H1 (cell line): ENCODE data around the gene PDRG1. TPM values are rescaled to one million over a fixed set of nuclear protein-coding genes. Genes with fewer than 3 reads are reported as not detected.

ENCODE experiments used
- CTCF ChIA-PET: fragments of 300-600 bp; sonication (Branson Sonifier 250); formaldehyde crosslinking; loops from one replicate; lab custom pipeline; 2021; ENCODE audit not compliant: partially characterized antibody; lab: Charles Lee
- POLR2A ChIA-PET: fragments of 300-600 bp; sonication (Branson Sonifier 250); formaldehyde crosslinking; loops from one replicate; lab custom pipeline; 2021; ENCODE audit warnings: inconsistent platforms; ENCODE audit not compliant: partially characterized antibody; lab: Charles Lee
- DNase-seq, 2 experiments: peaks; one replicate each; pipeline versions ENCODE4 v3.0.0 to v3.0.0-alpha.2; 2010 to 2022; ENCODE audit warnings: low spot score in 2 of 2, low read depth in 1 of 2, mixed read lengths in 1 of 2
- FAIRE-seq: peaks from 2 replicates; lab custom pipeline; 2011; peaks lifted over from hg19 to GRCh38; lab: Jason Lieb, UNC
- H2AFZ ChIP-seq: 2 replicates; pipeline ENCODE4 v1.8.1; 2012; ENCODE audit warnings: low read length, inconsistent platforms
- H2AK5ac ChIP-seq: 2 replicates; pipeline ENCODE4 v1.6.1; 2013; ENCODE audit warnings: low read depth, low read length
- H2BK120ac ChIP-seq: replicated peaks from 2 replicates; pipeline ENCODE3; 2013; ENCODE audit warnings: low read depth, low read length, inconsistent platforms
- H2BK12ac ChIP-seq: 2 replicates; pipeline ENCODE4 v1.6.1; 2013; ENCODE audit warnings: low read depth, low read length
- H2BK15ac ChIP-seq: 2 replicates; pipeline ENCODE4 v1.6.1; 2013; ENCODE audit warnings: low read length
- H2BK20ac ChIP-seq: 2 replicates; pipeline ENCODE4 v1.6.1; 2013; ENCODE audit warnings: low read length
- H2BK5ac ChIP-seq: 2 replicates; pipeline ENCODE4 v1.6.1; 2013; ENCODE audit warnings: low read depth, low read length
- H3K14ac ChIP-seq: 2 replicates; pipeline ENCODE4 v1.6.1; 2013; ENCODE audit warnings: inconsistent platforms; ENCODE audit not compliant: insufficient read length
- H3K18ac ChIP-seq: 2 replicates; pipeline ENCODE4 v1.6.1; 2013; ENCODE audit warnings: low read length; ENCODE audit errors: extremely low read depth
- H3K23ac ChIP-seq: 2 replicates; pipeline ENCODE4 v1.6.1; 2013; ENCODE audit warnings: inconsistent platforms; ENCODE audit not compliant: insufficient read length
- H3K23me2 ChIP-seq: 2 replicates; pipeline ENCODE4 v1.6.1; 2013; ENCODE audit warnings: low read depth, low read length
- H3K27ac ChIP-seq: 2 replicates; pipeline ENCODE4 v1.6.1; 2011; ENCODE audit warnings: low read depth, low read length, inconsistent platforms
- H3K27me3 ChIP-seq, 4 experiments: replicated peaks in 1 of 4; 1 replicate in 1 of 4; 2 replicates in 3 of 4; pipeline versions ENCODE4 v1.6.1 to v1.8.1; 2011 to 2013; ENCODE audit warnings: low read length in 3 of 4, mild to moderate bottlenecking in 3 of 4, inconsistent platforms in 2 of 4, mixed read lengths in 2 of 4, moderate library complexity in 1 of 4; ENCODE audit not compliant: control insufficient read depth in 3 of 4, insufficient read depth in 3 of 4; ENCODE audit errors: extremely low read depth in 1 of 4
- H3K36me3 ChIP-seq, 4 experiments: 2 replicates each; pipeline versions ENCODE4 v1.6.1 to v1.8.1; 2011 to 2013; ENCODE audit warnings: mild to moderate bottlenecking in 4 of 4, low read length in 3 of 4, moderate library complexity in 2 of 4, control low read depth in 1 of 4, inconsistent platforms in 1 of 4; ENCODE audit not compliant: insufficient read depth in 4 of 4, control insufficient read depth in 2 of 4
- H3K4ac ChIP-seq: replicated peaks from 2 replicates; pipeline ENCODE3; 2013; ENCODE audit warnings: low read length, low read depth, mixed read lengths, inconsistent platforms; ENCODE audit not compliant: insufficient read length
- H3K4me1 ChIP-seq, 4 experiments: replicated peaks in 1 of 4; 1 replicate in 1 of 4; 2 replicates in 3 of 4; pipeline versions ENCODE4 v1.6.1 to v1.8.1; 2011 to 2013; ENCODE audit warnings: low read length in 3 of 4, inconsistent platforms in 2 of 4, mixed read lengths in 1 of 4; ENCODE audit not compliant: insufficient read depth in 4 of 4, control insufficient read depth in 3 of 4
- H3K4me2 ChIP-seq, 2 experiments: 2 replicates each; pipeline versions ENCODE4 v1.6.1 to v1.8.1; 2011 to 2013; ENCODE audit warnings: low read depth in 2 of 2, low read length in 2 of 2, control low read depth in 1 of 2, inconsistent platforms in 1 of 2, mild to moderate bottlenecking in 1 of 2; ENCODE audit not compliant: insufficient read depth in 1 of 2
- H3K4me3 ChIP-seq, 4 experiments: fragments of 200-600, 300-600 bp in 1 of 4; sonication (generic), shearing (Covaris generic), sonication (Bioruptor Twin) in 1 of 4; 2 replicates each; pipeline versions ENCODE4 v1.5.1 to v1.8.1; 2011 to 2016; ENCODE audit warnings: low read length in 4 of 4, low read depth in 3 of 4, control low read depth in 2 of 4, inconsistent platforms in 2 of 4, mild to moderate bottlenecking in 2 of 4, mixed read lengths in 1 of 4, moderate library complexity in 1 of 4; ENCODE audit not compliant: insufficient read depth in 2 of 4; ENCODE audit errors: extremely low read depth in 1 of 4
- H3K56ac ChIP-seq: replicated peaks from 2 replicates; pipeline ENCODE3; 2013; ENCODE audit warnings: low read depth, mild to moderate bottlenecking, mixed read lengths, low read length, inconsistent platforms; ENCODE audit not compliant: insufficient read length
- H3K79me1 ChIP-seq: 2 replicates; pipeline ENCODE4 v1.6.1; 2013; ENCODE audit warnings: low read depth, low read length, control low read depth
- H3K79me2 ChIP-seq, 2 experiments: 2 replicates each; pipeline versions ENCODE4 v1.6.1 to v1.8.1; 2012 to 2013; ENCODE audit warnings: low read length in 2 of 2, mild to moderate bottlenecking in 2 of 2, inconsistent platforms in 1 of 2; ENCODE audit not compliant: insufficient read depth in 2 of 2, control insufficient read depth in 1 of 2
- H3K9ac ChIP-seq, 4 experiments: replicated peaks in 1 of 4; 1 replicate in 1 of 4; 2 replicates in 3 of 4; pipeline versions ENCODE4 v1.6.1 to v1.8.1; 2011 to 2013; ENCODE audit warnings: low read depth in 3 of 4, low read length in 3 of 4, control low read depth in 2 of 4, mild to moderate bottlenecking in 2 of 4, moderate library complexity in 2 of 4, inconsistent platforms in 1 of 4; ENCODE audit errors: extremely low read depth in 1 of 4
- H3K9me3 ChIP-seq, 2 experiments: 2 replicates each; pipeline versions ENCODE4 v1.6.1 to v1.8.1; 2012 to 2013; ENCODE audit warnings: mild to moderate bottlenecking in 2 of 2, moderate library complexity in 2 of 2, control low read depth in 1 of 2, inconsistent platforms in 1 of 2, low read depth in 1 of 2, low read length in 1 of 2, mixed read lengths in 1 of 2; ENCODE audit not compliant: insufficient read depth in 2 of 2
- H4K20me1 ChIP-seq, 2 experiments: replicated peaks in 1 of 2; 2 replicates each; pipeline versions ENCODE3 to v1.8.1; 2011 to 2013; ENCODE audit warnings: inconsistent platforms in 2 of 2, low read length in 2 of 2, mild to moderate bottlenecking in 1 of 2; ENCODE audit not compliant: insufficient read depth in 2 of 2, control insufficient read depth in 1 of 2
- H4K5ac ChIP-seq: 2 replicates; pipeline ENCODE4 v1.6.1; 2013; ENCODE audit warnings: low read length, low read depth, mixed read lengths, inconsistent platforms; ENCODE audit not compliant: insufficient read length
- H4K8ac ChIP-seq: 2 replicates; pipeline ENCODE4 v1.8.0; 2013; ENCODE audit warnings: mild to moderate bottlenecking, moderate library complexity, low read length, inconsistent platforms; ENCODE audit not compliant: insufficient read depth; ENCODE audit errors: extremely low read depth
- H4K91ac ChIP-seq: replicated peaks from 2 replicates; pipeline ENCODE3; 2013; ENCODE audit warnings: low read length, mixed read lengths, inconsistent platforms; ENCODE audit not compliant: insufficient read length
- ATF2 ChIP-seq: IDR thresholded peaks from 2 replicates; pipeline ENCODE4 v1.6.1; 2012; ENCODE audit warnings: low read length, inconsistent platforms
- CBX5 ChIP-seq: fragments of 300-800, 300-1000 bp; sonication (generic); IDR thresholded peaks from 2 replicates; pipeline ENCODE4 v1.7.1; 2016; ENCODE audit warnings: antibody characterized with exemption, low read length, low read depth
- CBX8 ChIP-seq: fragments of 300-800, 300-1000 bp; sonication (generic); IDR thresholded peaks from 2 replicates; pipeline ENCODE4 v1.7.1; 2016; ENCODE audit warnings: low read depth, low read length, borderline replicate concordance
- EGR1 ChIP-seq: IDR thresholded peaks from 2 replicates; pipeline ENCODE4 v1.6.1; 2011; ENCODE audit warnings: low read depth, low read length, borderline replicate concordance
- MAX ChIP-seq: IDR thresholded peaks from 2 replicates; pipeline ENCODE4 v1.6.1; 2012; ENCODE audit warnings: inconsistent platforms
- PHF8 ChIP-seq: fragments of 200-600 bp; sonication (generic); conservative IDR thresholded peaks from 2 replicates; pipeline ENCODE4 v1.7.1; 2012; ENCODE audit warnings: low read depth, mild to moderate bottlenecking, inconsistent platforms, low read length, moderate library complexity
- RAD21 ChIP-seq, 2 experiments: IDR thresholded peaks in 1 of 2; conservative IDR thresholded peaks in 1 of 2; 2 replicates each; pipeline ENCODE4 v1.6.1; 2011; ENCODE audit warnings: low read depth in 2 of 2, low read length in 2 of 2, improper control_type of control experiment in 1 of 2, inconsistent platforms in 1 of 2, mild to moderate bottlenecking in 1 of 2, moderate library complexity in 1 of 2
- SAP30 ChIP-seq: fragments of 300-600 bp; sonication (generic); IDR thresholded peaks from 2 replicates; pipeline ENCODE4 v1.7.1; 2012; ENCODE audit warnings: low read length, moderate library complexity, mild to moderate bottlenecking, inconsistent platforms; ENCODE audit not compliant: insufficient read depth, insufficient replicate concordance
- TCF12 ChIP-seq: IDR thresholded peaks from 2 replicates; pipeline ENCODE4 v1.6.1; 2011; ENCODE audit warnings: low read depth, mild to moderate bottlenecking, low read length
- ZNF274 ChIP-seq: IDR thresholded peaks from 2 replicates; pipeline ENCODE4 v1.7.0; 2012; ENCODE audit warnings: low read length, borderline replicate concordance; ENCODE audit errors: extremely low read depth
- WGBS, 2 experiments: shearing (Covaris generic) in 1 of 2; methylation state at CpG; one replicate each; pipeline versions ENCODE4 v1.1.6 to v1.1.7; 2013 to 2015; ENCODE audit warnings: low lambda C conversion rate in 2 of 2, mixed read lengths in 2 of 2, inconsistent platforms in 1 of 2, low coverage in 1 of 2, missing lambda C conversion rate in 1 of 2; ENCODE audit not compliant: insufficient replicate concordance in 2 of 2, insufficient coverage in 1 of 2, insufficient read length in 1 of 2; ENCODE audit errors: extremely low coverage in 1 of 2, missing lambda C conversion rate in 1 of 2; 5-methylcytosine and 5-hydroxymethylcytosine counted together
- polyA plus RNA-seq, 7 experiments: library from polyadenylated mRNA; depleted of rRNA in 3 of 7; stranded (reverse) in 5 of 7; unstranded in 2 of 7; fragments of >200 nt in 5 of 7; fragments of 200-250 nt in 2 of 7; gene quantifications; 1 replicate in 5 of 7; 2 replicates in 1 of 7; 4 replicates in 1 of 7; pipeline versions ENCODE4 v1.2.1 to v1.2.3, GENCODE V29; 2011 to 2013; ENCODE audit warnings: missing spikeins in 2 of 7, mixed read lengths in 2 of 7
- total RNA-seq: library from RNA; stranded (reverse); fragmentation: NEBNext Ultra II Directional; extraction: Animal tissue kit (Norgen Biotek cat#: 25700); gene quantifications from 2 replicates; pipeline ENCODE4 v1.2.1, GENCODE V29; 2021

PDRG1 gene
- total and polyA plus RNA-seq, 2 of the 8 experiments (the other 6 are each of a cell fraction or from before 2014, with no cell fraction given) = 14.2 to 20.8 TPM

DNA sequence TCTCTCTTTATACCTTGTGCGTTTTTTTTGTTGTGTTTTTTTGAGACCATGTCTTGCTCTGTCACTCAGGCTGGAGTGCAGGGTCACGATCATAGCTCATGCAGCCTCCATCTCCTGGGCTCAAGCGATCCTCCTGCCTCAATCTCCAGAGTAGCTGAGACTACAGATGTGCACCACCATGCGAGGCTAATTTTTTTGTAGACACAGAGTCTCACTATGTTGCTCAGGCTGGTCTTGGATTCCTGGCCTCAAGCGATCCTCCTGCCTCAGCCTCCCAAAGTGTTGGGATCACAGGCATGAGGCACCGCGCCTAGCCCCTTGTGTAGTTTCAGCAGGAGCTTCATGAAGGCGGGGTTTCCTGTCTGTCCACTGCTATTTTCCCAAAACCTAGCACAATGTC is 27.3 kb downstream of the PDRG1 start:
- DNase-seq (no peak), FAIRE-seq (no peak)
- H2BK15ac ChIP-seq = no peak overlapping the region
- H2AFZ ChIP-seq = no peak overlapping the region
- no peaks in the 10 kb centered on the region for H3K79me2 ChIP-seq
- H3K56ac ChIP-seq = no peak overlapping the region
- no peak overlapping the region for H2BK5ac ChIP-seq
- H3K79me1 ChIP-seq = no peaks in the 10 kb centered on the region
- H4K5ac ChIP-seq = no peak overlapping the region
- 92% methylated on average over 8 of the region's 8 CpGs; no CpG with 5 or more reads in 1 of the 2 experiments for WGBS, 2 experiments
- no peak overlapping the region for H3K23ac ChIP-seq
- H4K8ac ChIP-seq = no peak overlapping the region
- CTCF ChIA-PET = interaction anchor here (0.9 to 2.1 kb wide), 3 partner anchors 8 to 96 kb away, joined by 4 to 10 read pairs (median 4); no protein-coding TSS in a partner anchor
- no peak overlapping the region for H3K27ac ChIP-seq
- H2BK12ac ChIP-seq = no peak overlapping the region
- no peak overlapping the region for H2AK5ac ChIP-seq
- H3K9me3 ChIP-seq = no peaks in the 10 kb centered on the region
- H3K18ac ChIP-seq = no peak overlapping the region
- H3K14ac ChIP-seq = no peak overlapping the region
- H3K4me2 ChIP-seq = no peak overlapping the region
- H3K4ac ChIP-seq = no peak overlapping the region
- H3K4me3 ChIP-seq = no peak overlapping the region
- no peak overlapping the region for H2BK120ac ChIP-seq
- H4K20me1 ChIP-seq = no peaks in the 10 kb centered on the region
- H2BK20ac ChIP-seq = no peak overlapping the region
- H3K27me3 ChIP-seq = no peaks in the 10 kb centered on the region
- H3K23me2 ChIP-seq = no peaks in the 10 kb centered on the region
- H3K4me1 ChIP-seq = peaks cover 0 to 18% (median 15%) of the 10 kb centered on the region in 4 experiments; a peak in 5 of 7 replicates
- no peaks in the 10 kb centered on the region for H3K36me3 ChIP-seq
- H3K9ac ChIP-seq = no peak overlapping the region; a peak in 1 of 7 replicates
- H4K91ac ChIP-seq = no peak overlapping the region
- POLR2A ChIA-PET = interaction anchor here (0.6 to 0.9 kb wide), 2 partner anchors 13 to 446 kb away, joined by 4 to 5 read pairs; no protein-coding TSS in a partner anchor
- TF ChIP-seq EGR1 = no peak
- no peak for TF ChIP-seq CBX5
- no peak for TF ChIP-seq TCF12
- no peak for TF ChIP-seq SAP30
- TF ChIP-seq MAX = no peak
- TF ChIP-seq ZNF274 = no peak
- no peak for TF ChIP-seq PHF8
- TF ChIP-seq CBX8 = no peak
- TF ChIP-seq ATF2 = no peak
- TF ChIP-seq RAD21 (IDR thresholded peaks at IDR 0.05 in 1 of 2, conservative IDR thresholded peaks at IDR 0.05 in 1 of 2; ENCODE audit: low read depth in 2 of 2, low read length in 2 of 2) = no peak
